Kasumi-1 (cell line): ENCODE results near the gene OTUD7B.
"Not testable (repeated sequence)": the region's sequence is repeated elsewhere in the genome, so short reads cannot be mapped to it uniquely, and the experiment has no call there.

Source experiments
- DNase-seq, 2 experiments: peaks; one replicate each; lab custom pipeline; 2025; lab: John Stamatoyannopoulos, UW

OTUD7B gene

DNA sequence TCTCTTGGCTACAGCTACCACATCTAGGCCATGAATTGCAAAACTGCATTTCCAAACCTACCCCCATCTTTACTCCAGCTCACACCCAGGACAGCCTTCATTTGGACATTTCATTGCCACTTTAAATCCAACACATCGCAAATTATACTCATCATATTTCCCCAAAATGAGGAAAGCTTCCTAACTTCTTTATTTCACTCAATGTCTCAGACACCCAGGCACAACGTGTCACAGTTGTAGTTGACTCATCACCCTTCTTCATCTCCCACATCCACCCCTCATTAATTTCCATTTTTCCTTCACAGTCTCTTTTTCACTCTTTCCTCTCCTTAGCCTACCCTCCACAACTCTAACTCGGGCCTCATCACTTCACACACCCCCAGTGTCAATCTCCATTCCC, 6.7 kb downstream of the OTUD7B start:
- DNase-seq, result no peak

DNA sequence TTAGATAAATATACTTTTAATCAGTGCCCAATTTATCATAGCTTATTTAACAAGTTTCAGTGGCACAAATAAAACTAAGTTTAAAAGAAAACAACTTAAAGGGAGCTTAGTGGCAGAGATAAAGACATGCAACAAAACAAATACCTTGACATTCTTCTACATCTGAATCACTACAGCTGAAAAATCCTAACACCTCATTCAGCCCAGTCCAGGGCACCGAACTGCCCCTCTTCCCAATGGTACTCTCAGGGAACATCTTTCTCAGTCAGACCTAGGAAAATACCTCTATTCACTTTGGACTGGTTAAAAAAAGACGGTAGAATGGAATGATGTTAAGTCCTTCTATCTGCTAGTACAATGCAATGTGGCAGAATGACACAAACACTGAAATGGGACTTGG, 8.3 kb downstream of the OTUD7B start:
- no peak for DNase-seq

DNA sequence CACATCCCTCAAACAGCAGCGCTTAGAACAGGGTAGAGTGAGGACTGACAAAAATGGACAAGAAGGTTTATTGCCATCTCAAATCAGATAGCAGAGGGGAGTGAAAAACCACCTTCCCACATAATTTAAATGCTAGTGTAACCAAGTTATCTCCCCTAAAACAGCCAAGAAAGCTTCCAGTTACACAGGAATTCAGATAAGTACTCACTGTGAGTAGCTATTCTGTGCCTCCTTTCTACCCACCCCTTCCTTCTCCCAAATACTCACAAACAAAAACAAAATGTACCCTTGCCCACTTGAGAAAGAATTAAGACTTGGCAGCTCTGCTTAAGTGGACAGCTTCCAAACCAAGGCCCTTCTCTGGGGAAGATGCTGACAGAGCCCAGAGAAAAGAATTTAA, 9.1 kb downstream of the OTUD7B start:
- DNase-seq, result no peak

DNA sequence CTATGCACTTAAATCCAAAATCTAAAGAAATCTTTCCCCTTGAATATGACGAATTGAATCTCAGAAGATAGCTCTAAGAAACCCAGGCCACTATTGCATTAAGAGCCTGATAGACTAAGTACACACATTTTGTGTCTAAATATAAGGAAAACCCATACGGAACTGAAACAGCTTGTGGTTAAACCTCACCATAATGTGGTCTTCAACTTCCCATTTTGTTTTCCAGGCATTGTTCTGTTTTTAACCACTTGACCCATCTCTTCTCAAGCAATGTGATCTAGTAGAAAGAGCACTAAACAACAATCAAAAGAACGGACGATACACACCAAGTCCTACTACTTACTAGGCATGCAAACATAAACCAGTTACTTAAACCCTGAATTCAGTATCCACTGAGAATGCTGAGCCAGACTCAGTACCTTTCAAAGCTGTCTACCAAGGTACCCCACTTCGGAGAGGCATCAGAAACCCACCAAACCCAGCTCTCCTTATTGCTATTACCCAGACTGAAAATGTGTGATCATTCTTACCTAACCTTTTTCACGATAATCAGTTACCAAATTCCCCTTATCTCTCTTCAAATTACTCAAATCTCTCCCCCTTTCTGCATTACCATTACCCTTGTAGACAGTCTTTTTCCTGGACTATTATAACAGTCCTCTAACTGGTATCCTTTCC, 12.8 kb downstream of the OTUD7B start:
- DNase-seq, result peak; percentile 78 to 81

DNA sequence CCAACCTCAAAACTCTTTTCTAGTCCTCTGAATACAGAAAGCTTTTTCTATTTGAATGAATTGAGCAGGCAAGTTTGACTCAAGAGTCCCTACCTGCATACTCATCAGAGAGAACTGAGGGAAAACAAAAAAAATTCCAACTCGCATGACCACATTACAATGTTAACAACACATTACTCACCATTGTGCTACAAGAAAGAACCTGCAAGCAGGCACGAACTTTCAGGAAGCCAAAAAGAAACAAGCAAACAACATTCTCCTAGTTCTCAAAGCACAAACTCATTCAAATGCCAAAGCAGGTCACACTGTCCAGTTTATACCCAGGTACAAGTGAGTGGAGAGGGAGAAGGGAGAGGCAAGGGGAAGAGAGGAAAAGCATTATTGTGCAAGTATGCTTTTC, 14.6 kb downstream of the OTUD7B start:
- DNase-seq, result no peak

DNA sequence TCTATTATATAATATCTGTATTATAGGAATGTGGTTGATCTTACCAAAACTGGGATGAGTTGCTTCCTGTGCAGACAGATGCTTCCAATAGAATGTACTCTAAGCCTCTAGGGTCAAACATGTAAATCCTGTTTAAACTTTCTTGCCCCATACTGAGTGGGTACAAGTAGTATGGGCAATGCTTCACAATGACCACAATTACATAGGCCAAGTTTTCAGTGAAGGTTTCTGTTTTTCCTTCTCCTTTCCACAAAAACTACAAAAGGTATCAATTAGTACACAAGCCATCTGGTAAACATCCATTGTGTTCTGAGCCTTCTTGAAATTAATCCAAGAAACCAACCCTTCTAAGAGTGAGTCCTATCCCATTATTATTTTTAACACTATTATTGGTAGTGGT, 16.8 kb downstream of the OTUD7B start:
- no peak for DNase-seq

DNA sequence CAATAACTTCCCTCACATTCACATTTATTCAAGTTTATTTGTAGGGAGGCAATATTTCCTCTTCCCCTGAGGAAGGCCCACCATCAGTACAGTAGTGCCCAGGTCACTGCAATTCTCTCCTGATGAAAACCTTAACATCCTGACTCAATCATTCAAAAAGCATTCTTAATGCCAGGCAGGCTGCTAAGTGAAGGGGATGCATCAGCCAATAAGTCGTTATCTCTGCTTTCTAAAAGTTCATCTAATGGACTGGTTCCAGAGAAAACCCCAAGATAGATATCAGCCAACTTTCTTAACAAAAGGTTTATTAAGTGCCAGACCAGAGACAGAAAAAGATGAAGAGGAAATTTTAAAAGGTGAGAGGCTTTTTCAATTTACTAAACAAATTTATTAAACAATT, 17.3 kb downstream of the OTUD7B start:
- no peak for DNase-seq

DNA sequence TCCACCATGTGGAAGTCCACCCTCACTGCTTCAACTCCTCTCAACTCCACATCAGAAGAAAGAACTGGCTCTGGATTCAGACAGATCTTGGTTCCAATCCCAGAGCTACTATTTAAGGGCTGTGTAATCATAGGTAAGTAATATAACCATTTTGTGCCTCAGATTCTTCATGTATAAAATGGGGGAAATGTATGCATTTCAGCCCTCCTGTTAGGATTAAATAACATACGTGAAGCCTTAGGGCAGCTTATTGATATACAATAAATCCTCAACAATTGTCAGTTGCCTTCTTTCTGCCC, 23.3 kb downstream of the OTUD7B start:
- no peak for DNase-seq

DNA sequence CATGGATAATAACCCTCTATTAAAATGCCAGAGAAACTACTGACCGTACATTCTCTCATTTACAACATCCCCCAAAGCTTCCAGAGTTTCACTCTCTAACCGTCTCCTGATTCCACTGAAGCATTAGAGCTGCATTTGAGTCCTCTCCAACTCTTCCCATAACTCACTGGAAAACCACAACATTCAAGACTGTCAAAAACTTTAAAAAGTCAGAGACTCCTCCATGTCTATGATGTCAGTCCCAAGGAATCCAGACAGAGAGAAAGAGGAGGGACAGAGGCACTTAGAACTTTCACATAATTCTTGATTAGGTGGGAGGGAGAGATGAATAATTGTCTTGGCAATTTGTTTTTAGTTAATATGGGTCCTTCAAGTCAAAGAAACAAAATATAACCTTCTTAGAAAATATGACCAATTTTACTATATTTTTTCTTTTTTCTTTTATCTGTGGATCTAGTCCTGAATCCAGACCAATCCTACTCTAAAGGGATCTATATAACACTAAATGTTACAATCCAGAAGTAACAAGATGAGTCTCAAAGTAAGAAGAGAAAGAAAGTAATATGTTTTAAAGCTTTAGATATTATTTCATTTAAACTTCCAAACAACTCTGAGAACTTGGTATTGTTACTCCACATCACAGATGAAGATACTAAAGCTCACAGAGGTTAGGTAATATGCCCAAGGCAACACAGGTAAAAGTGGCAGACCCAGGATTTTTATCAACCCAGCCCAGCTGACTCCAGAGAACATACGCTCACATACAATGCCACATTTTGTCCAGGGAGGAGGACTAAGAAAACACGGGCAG, 23.8 kb downstream of the OTUD7B start:
- DNase-seq, result no peak

DNA sequence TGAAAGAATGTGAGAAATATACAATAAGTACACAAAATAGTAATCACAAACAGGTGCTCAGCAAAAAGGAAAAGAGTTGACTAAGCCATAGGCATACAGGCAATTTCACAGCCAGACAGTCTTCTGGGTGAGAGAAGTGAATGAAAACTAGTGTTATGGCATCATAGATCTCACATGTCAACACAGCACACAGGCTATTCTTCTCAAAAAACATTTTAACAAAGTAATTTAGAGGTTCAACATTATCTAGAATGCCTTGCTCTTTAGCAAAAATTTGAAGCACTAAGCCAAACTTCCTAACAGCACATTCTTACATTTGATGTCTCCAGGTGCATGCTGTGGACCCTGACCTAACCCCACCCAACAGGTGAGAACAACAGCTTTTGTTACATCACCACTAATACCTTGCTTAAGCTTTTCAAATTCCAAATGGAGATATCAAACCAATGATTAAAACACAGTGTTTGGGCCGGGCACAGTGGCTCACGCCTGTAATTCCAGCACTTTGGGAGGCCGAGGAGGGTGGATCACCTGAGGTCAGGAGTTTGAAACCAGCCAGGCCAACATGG, 30.5 kb downstream of the OTUD7B start:
- no peak for DNase-seq

DNA sequence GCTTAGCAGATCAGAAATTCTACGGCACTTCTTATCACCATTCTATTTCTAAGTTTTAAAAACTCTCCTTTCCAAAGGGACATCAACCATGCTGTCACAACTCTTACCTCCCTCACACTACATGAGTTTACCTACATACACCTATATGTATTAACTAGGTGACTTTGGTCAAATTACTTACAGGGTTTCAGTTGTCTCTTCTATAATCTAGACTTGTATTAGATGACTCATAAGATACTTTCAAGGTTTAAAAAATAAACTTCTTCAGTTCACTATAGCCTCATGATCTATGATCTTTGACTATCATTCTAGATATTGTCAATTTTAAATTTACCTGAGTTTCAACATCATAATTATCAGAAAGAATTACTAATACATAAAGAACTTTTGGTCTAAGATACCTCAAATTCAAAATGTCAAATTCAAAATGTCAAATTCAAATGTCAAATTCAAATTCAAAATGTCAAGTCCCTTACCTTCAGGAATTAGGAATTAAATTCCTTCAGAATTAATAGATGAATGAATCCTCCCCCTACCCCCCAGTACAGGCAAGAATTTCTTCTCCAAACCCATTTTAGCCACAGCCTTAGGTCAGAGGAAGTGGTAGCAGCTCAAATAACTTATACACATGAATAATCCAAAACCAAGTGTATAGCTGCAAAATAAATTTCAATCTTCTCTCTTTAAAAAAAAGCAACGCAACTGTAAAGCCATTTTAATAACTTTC, 31.1 kb downstream of the OTUD7B start:
- no peak for DNase-seq

DNA sequence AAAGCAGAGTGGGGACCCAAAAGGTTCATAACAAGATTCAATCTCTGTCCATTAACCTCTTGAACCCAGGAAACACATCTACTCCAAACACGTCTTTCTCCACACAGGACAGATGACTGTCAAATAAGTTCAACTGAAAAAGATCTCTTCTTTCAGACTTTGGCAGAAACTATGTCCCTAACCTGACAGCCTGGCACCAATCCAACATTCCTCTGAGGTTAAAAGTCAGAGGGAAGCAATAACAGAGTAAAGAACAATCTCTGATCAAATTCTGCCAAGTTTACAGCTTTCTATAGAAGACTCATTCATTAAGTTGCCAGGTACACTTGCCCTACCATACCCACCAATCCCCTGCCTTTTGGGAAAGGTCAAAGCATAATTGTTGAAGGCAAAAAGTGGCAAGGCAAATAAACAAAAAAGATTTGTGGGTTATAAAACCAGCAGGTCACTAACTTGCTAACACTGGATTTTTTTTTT, 31.9 kb downstream of the OTUD7B start:
- no peak for DNase-seq

DNA sequence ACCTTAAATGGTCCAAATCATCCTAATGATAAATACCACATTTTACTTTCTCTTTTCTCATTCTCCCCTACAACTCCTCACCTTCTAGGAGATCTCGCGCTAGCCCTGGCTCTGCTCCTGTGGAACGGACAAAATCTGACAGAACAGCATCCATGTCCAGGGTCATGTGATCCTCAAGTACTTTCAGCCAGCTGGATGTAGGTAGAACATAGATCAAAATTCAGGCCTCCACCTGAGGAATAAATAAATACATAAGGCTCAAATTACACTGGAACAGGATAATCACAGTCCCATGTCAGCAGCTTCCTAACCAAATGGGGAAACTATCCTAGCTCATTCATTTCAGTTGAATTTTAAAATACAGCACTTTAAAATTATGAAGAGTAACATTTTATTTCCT, 33.2 kb downstream of the OTUD7B start:
- DNase-seq, result no peak

DNA sequence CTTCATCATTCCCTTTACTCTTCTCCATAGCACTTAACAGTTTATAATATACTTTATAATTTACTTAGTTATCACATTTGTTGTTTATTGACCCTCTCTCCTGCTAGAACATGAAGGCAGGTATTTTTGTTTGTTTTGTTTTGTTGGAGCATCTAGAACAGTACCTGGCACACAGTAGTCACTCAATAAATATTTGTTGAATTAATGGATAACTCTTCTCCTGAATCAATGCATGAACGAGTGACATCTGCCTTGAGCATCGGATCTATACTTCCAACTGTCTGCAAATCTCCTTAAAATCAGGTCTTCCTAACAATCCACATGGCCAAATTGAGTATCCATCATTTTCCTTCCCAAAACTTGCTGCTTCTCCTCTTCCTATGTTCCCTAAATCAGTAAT, 38.0 kb downstream of the OTUD7B start:
- no peak for DNase-seq

DNA sequence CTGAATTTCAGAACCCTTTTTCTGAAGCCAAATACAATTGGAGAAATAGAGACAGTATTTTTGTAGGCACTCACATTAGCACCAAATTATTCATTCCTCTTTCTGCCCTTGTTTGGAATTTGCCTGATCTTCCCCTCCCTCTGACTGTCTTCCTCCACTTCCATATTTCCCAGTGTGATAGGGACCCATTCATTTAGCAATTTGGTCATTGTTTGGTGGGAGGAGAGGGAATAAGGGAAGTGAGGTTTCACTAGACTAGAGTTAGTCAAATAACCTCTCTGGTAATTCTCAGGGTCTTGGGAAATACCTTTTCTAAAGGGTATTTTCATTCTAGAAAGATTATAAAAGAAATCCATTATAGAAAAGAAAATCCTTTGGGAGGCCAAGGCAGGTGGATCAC, 42.9 kb downstream of the OTUD7B start:
- no peak for DNase-seq

DNA sequence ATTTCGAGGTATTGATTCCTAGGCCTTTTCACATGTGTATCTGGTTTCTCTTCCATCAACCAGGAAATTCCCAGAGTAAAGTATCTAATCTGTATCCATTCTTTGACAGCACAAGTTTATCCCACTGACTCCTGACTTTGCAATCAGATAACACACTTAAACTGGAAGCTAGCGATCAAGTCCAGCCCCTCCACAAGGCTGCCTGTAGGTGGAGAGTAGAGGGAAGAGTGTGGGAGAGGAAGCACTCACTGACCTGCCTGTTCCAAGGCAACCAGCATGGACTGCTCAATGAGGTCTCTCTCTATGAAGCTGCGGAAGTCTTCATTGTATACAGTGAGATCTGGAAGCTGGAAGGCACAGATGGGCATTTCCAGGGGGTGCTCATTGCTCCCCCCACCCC, 43.5 kb downstream of the OTUD7B start:
- no peak for DNase-seq

DNA sequence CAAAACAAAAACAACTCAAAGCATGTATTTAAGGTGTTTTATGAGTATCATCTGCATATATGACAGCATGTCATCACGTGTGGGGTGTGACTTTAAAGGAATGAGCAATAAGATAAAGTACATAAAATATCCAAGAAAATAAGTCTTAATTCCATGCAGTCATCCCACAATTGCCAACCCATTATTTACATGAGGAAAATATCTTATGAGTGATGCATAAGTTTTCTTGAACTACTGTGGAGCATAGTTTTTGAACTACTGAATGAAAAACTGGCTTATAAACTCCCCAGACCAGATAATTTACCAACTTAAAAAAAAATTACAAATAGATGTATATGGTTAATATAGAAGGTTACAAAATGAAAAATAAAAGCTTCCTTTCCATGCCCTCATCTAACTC, 44.1 kb downstream of the OTUD7B start:
- no peak for DNase-seq

DNA sequence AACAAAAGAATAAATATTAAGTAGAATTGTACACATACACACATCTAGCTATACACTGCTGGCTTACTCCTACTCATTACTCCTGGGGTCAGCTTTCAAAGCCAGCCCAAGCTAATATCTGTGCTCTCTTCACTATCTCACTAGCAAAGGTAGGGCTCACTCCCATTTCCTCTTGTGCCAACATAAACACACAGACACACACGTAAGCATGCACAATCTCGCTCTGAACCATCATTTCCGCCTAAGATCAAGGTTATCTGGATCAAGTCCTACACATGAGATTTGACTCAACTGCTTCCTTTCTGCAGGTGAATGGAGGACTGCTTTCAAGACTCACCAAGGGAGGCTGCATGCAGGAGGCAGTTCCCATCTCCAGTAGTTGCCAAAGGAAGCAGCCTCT, 45.1 kb downstream of the OTUD7B start:
- DNase-seq, result no peak

DNA sequence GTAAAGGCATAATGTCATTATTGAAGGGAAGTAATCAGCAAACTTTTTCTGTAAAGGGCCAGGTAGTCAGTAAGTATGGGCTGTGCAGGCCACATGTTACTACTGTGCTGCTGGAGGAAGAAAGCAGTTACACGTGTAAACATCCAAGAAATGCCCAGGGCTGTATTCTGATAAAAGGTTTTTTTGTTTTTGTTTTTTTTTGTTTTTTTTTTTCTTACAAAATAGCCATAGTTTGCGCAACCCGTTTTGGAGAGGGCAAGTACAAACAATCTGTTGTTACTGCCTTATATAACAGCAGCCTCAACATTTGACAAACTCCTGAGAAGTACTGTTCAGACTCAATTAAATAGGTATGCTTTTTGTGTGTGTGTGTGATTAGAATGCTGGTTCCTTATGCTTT, 47.2 kb downstream of the OTUD7B start:
- no peak for DNase-seq

DNA sequence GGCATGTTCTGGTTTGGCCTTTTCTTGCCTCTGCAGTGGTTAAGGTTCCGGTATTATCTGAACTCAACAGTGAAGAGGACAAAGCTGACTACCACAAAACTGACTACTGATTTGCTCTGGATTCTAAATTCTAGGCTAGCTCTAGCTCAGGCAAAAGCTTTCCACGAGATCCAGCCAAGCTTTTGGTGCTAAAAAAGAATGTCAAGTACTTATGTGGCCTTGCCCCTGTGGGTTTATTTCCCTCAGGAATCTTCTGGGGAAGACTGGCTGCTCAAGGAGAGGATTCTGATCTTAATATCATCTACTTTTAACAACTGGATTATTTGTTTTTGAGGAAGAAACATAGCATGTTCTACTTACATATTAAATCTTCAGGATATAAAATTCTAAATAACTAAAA, 47.8 kb downstream of the OTUD7B start:
- no peak for DNase-seq

DNA sequence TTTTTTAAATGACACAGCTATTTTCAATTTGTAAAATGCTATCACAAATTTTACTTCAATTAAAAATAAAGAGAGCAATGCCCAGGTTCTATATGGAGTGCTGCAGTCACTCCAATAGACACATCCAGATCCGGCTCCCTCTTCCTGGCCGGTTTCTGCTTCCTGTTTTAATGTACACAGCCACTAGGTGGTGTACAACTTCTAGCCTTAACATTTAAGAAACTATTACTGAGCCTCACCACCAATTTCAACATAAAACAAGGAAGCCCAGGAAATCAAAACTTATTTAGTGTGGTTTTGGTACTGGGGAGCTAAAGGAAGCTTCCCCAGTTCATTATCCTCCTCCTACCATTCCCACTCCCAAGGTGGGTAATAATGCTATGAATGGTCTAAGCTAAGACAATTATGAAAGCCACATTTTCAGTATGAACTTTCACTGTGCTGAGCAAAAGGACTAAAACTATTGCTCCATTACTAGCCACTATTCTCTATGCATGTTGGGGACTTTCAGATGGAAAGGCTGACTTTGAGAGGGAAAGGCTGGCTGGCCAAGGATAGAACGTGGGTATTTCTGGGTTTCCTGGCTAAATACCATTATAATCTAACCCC, 48.4 kb downstream of the OTUD7B start:
- peak; percentile 89 to 93 for DNase-seq

DNA sequence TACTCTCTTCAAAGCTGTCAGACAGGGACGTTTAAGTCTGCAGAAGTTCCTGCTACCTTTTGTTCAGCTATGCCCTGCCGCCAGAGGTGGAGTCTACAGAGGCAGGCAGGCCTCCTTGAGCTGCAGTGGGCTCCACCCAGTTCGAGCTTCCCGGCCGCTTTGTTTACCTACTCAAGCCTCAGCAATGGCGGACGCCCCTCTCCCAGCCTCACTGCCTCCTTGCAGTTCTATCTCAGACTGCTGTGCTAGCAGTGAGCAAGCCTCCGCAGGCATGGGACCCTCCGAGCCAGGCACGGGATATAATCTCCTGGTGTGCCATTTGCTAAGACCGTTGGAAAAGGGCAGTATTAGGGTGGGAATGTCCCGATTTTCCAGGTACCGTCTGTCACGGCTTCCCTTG, 53.0 kb downstream of the OTUD7B start:
- DNase-seq, result not testable (repeated sequence)
